HCEC 1CT (cell line): Measurements from ENCODE around the gene DZIP1.
"Not testable (repeated sequence)": the region's sequence is repeated elsewhere in the genome, so short reads cannot be mapped to it uniquely, and the experiment has no call there.

ENCODE experiments used
- DNase-seq: peaks from one replicate; pipeline ENCODE4 v3.0.0-alpha.2; 2017

The DZIP1 gene

DNA sequence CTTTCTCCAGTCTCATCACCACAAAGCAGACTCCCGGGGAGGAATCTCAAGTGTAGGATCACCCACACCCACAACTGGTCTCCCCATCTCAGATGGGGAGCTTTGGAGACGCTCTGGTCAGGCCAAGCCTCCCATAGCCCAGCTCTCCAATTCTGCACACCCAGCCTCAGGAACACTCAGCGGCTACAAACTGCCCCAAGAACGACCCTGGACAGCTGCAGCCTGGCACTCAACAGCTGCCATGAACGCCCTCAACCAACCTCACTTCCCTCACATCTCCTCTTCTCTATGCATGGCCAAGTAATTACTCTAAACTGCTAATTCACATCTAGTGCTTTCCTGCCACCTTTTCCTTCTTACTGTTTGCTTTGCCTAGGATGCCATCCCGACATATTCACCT, 42.6 kb downstream of the DZIP1 start:
- DNase-seq, result no peak

DNA sequence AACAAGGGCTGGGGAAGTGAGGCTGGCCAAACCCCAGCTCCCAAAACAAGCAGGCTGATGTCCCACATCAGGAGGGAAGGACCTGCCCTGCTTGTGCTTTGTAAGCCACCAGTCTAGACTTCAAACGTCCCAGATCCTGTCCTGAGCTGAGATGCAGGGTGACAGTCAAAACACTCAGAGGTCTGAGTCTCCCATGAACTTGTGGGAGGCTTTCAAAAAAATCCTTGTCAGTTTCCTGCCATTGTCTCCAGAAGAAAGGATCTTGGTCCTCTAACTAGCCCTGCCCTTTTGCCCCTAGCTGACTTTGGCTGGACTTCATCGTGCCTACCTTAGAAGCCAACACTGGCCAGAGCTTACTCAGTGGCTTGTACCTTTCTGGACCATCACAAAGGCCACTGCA, 43.3 kb downstream of the DZIP1 start:
- DNase-seq, result no peak

DNA sequence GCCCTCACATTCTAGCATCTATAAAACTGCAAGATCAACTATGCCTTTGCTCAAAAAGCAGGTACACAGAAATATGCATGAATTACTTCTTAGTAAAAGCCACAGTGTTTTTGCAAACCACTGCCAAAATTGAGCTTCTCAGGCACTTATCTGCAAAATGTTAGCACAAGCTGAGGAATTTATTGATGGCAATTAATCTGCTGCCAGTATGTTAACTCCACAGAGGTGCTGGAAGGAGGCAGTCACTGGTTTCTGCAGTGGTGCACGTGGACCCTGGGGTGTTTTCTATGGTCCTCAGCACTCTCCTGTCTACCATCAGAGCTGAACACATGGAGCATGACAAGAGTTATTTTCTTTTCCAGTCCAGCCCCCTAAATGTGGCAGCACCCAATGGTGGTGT, 47.8 kb downstream of the DZIP1 start:
- DNase-seq, result no peak

- no peak for DNase-seq
These were observed 51.0 kb downstream of the DZIP1 start for GRCh38 chr13:95593462-95593861.

DNA sequence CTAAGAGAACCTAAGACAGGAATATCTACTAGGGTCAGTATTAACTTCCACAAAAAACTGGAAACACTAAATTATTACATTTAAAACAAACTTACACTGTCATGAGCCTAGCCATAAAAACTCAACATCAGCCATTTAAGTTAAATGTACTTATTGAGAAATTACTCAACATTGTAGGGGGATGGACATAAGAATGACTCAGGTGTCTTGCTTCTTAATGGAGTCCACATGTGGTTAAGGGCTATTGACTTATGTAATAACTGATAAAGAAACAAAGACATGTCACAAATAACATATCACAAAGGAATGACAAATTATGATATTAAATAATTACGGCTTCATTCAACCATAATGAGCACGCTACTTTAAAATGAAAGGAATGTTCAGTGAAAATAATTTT, 55.8 kb downstream of the DZIP1 start:
- peak; percentile 52 for DNase-seq

DNA sequence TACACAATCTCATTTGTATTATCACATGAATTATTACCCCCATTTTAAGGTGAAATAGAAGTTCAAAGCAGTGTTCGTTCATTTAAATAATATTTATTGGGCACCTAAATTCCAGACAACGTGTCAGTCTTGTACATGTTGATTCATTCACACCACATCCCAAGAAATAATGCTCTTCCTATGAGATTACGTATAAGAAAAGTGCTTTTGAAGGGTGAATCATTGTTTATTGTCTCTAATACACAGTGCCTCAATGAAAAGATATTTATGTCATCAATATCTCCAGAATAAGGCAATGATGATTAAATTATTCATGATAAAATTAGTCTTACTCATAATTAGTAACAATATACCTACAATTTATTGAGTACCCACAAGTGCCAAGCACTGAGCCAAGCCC, 56.4 kb downstream of the DZIP1 start:
- no peak for DNase-seq

GRCh38 chr13:95585867-95586266, 58.6 kb downstream of the DZIP1 start:
- DNase-seq, result no peak

DNA sequence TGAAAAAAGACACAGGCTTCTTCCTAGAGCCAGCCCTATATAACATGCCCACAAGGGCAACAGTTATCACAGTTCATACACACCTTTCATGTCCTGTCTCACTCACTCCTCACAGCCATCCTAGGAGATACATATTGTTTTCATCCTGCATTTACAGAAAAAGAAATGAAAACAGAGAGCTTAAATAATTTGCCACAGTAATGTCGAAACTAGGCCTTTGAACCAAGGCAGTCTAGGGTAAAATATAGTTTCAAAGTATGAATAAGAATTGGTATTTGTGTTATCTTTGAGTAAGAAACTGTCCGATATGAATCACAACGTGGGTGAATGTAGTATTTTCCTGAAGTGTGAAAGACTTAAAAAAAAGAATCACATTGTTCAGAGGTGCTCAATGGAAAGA, 65.2 kb downstream of the DZIP1 start:
- no peak for DNase-seq

- DNase-seq, result peak; percentile 22
These were observed 71.3 kb downstream of the DZIP1 start for GRCh38 chr13:95573221-95573620.

DNA sequence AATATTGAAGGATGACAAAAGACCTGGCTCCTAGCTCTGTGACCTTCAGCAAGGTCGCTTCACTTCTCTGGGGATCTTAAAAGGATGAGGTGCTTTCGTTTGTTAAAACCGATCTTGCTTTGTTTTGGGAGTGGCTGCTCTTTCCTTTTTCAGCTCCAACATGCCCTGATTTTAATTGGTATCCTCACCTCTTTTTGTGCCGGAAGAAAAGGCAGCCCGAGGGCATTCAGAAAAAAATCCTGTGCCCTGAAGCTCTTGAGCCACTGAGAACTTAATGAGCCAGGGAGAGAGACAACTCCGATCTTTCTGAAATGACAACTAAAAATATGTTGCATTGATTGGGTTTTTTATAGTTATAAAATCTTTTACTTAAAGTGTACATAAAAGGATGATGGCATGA, 72.6 kb downstream of the DZIP1 start:
- no peak for DNase-seq

DNA sequence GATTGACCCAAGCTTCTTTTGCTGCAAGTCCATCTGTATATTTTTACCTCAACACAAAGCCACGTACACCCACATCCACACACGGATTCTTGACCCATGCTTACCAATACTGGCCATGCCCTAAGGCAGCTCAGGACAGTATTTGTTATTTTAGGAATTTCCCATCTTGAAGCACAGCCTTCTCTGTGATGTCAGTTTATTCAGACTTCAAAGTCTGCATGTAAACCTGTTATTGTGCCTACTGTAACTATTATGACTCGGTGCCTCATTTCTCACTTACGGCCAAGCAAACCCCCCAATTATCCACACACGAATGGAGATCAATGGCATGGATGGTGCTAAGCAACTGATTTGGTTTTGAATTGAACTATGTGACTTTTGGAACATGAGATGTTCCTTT, 74.5 kb downstream of the DZIP1 start:
- no peak for DNase-seq

GRCh38 chr13:95568131-95568530, 76.4 kb downstream of the DZIP1 start:
- DNase-seq, result no peak

DNA sequence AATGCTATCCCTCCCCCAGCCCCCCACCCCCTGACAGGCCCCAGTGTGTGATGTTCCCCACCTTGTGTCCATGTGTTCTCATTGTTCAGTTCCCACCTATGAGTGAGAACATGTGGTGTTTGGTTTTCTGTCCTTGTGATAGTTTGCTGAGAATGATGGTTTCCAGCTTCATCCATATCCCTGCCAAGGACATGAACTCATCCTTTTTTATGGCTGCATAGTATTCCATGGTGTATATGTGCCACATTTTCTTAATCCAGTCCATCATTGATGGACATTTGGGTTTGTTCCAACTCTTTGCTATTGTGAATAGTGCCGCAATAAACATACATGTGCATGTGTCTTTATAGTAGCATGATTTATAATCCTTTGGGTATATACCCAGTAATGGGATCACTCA, 78.7 kb downstream of the DZIP1 start:
- not testable (repeated sequence) for DNase-seq

GRCh38 chr13:95564733-95565291, 79.7 kb downstream of the DZIP1 start:
- DNase-seq, result peak; percentile 49

- peak; percentile 25 for DNase-seq
These were observed 80.4 kb downstream of the DZIP1 start for GRCh38 chr13:95564091-95564490.

DNA sequence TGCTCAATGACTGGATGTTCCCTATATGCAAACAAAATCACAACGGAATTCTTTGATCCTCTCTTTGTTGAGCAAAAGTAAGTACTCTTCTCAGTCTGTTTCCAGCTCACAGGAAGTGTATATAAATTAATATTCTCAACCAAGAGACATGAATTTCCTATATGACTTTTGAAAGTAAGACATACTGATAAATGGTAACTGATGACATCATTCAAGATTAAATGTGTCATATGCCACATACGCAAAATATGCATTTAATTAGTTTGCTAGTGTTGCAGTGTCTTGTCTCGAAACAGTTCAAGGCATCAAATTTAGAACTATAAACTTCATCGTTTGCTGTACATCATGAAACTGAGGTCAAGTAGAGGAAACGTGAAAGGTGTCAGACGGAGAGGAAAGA, 84.1 kb downstream of the DZIP1 start:
- no peak for DNase-seq

GRCh38 chr13:95559100-95559499, 85.4 kb downstream of the DZIP1 start:
- no peak for DNase-seq

DNA sequence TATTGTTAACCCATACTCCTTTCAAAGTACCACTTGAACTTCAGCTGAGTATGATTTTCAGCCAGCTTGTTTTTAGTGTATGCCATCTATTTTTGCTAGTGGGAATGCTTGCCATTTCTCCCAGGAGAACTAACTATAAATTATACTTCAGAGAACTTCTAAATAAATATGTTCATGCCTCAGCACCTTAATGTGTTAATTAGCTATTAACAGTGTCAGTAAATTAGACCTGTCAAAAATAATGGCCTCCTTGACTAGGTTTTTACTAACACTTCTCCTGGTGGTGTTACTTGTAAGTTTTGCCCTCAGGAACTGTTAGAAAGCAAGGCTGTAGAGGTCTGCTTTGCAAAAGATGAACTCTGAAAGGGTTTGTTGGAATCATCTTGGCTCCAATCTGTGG, 87.5 kb downstream of the DZIP1 start:
- no peak for DNase-seq

DNA sequence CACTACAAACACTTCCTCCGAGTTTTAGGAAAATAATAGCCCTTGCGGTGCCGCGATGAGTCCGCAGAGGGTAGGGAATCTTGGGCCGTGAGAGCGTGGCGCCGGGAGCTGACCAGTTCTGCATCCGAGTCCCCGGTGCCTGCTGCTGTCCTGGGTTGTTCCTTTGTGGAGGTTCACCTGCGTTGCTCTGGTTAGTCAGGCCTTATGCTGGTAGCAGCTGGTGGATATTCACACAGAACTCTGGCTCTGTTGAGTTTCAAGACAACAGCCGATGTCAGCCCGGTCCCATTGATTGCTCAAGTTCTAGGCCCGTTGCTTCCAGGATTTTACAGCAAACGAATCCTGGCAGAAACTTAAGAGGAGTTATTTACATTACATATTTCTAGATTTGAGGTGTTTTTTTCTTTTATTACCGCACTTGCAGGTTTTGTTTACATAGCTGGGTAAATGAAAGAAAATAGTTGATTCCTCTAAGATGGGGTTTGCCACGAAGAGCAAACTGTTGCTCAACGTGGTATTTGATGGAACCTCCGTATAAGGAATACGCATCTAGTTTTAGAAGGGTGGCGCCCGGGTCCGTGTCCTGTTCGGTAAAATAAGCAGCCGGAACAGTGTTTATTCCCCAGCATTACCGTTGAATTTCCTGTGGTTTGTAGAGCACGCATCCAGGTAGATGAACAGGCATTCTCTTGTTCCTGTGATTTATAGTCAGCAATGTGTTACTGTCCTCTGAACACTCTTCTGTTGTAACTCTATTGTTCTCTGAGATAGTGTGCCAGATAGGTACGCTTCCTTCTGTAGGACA, 90.7 kb downstream of the DZIP1 start:
- no peak for DNase-seq

- DNase-seq, result no peak
These were observed 91.7 kb downstream of the DZIP1 start, which contains the start of gene CLDN10 for GRCh38 chr13:95552539-95553441. Gene CLDN10, plus strand, starts transcription at chr13:95552720. Its CDS starts 34 bp downstream, at chr13:95552754.

GRCh38 chr13:95552208-95552538, 92.3 kb downstream of the DZIP1 start:
- no peak for DNase-seq

DNA sequence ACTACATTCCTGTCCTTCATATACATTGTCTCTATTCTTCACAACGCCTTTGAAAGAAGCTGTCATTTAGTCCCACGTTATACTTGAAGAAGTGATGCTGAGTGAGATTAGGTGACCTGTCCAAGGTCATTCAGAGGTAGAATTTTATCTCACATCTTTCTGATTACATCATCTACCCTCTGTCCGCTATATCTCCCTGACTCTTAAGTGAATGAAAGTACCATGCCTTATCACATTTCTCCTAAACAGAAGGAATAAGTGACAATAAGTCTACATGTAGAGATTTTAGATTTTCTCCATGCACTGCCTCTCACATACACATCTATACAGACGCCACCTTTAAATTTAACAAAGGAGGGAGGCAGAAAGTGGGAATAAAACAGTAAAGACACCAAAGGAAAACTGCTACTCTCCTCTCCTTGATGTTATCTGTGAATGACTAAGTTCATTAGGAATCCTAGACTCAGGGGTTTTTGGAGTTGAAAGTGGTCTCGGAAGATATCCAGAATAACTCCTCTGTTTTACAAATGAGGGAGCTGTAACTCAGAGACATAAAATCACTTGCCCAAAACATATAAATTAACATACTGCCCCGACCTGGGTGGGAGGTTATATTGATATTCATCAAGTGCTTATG, 96.9 kb downstream of the DZIP1 start:
- DNase-seq, result no peak

DNA sequence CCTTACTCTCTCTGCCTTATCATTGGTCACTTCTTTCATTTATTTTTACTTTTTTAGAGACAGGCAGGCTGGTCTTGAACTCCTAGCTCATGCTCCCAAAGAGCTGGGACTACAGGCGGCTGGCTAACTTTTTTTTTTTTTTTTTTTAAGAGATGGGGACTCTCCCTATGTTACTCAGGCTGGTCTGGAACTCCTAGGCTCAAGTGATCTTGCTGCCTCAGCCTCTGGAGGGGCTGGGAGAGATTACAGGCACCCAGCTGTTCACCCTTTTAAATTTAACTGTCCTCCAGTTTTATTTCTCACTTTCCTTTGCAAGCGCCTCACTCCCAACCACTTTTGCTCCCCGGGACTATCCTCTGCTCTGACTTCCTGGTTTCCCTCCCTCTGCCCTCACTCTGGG, 97.6 kb downstream of the DZIP1 start:
- DNase-seq, result no peak
